Fibroblast of lung (primary cell): ENCODE measurements around the gene LIN52.

Source experiments
- CTCF ChIP-seq, 2 donors: IDR thresholded peaks in 1 of 2; conservative IDR thresholded peaks in 1 of 2; 1 replicate in 1 of 2; 2 replicates in 1 of 2; pipeline ENCODE4 v1.5.1; 2011 to 2012; ENCODE audit warnings: low read length in 2 of 2, control low read depth in 1 of 2, inconsistent platforms in 1 of 2, low read depth in 1 of 2, mild to moderate bottlenecking in 1 of 2
- EZH2 ChIP-seq: IDR thresholded peaks from 2 replicates; pipeline ENCODE4 v1.5.1; 2012; ENCODE audit warnings: low read length, control low read depth, mild to moderate bottlenecking; ENCODE audit errors: missing control alignments

GRCh38 chr14:74240794-74241651 is 156.3 kb downstream of the LIN52 start:
- TF ChIP-seq CTCF (conservative IDR thresholded peaks at IDR 0.05 in 1 of 2, IDR thresholded peaks at IDR 0.05 in 1 of 2; ENCODE audit: low read depth in 1 of 2, low read length in 2 of 2), result no peak
- TF ChIP-seq EZH2, result peak; percentile 96
